Neural cell (in vitro differentiated cells): ENCODE data around the gene NUBPL. TPM values are rescaled to one million over a fixed set of nuclear protein-coding genes. Genes with fewer than 3 reads are reported as not detected.

ENCODE experiments used
- H2AFZ ChIP-seq: fragments of 200-600, 300-800 bp; sonication (generic), shearing (Covaris generic); 2 replicates; pipeline ENCODE4 v1.6.0; 2014; ENCODE audit warnings: low read depth, mild to moderate bottlenecking, antibody characterized with exemption, low read length, moderate library complexity
- H3F3A ChIP-seq: fragments of 200-600 bp; shearing (Covaris generic); 2 replicates; pipeline ENCODE4 v1.6.1; 2016; ENCODE audit warnings: mild to moderate bottlenecking, moderate library complexity, mixed read lengths, antibody characterized with exemption, low read length; ENCODE audit not compliant: insufficient read depth, poor library complexity, severe bottlenecking
- H3K27ac ChIP-seq: fragments of 200-600, 300-800 bp; sonication (generic), shearing (Covaris generic); 2 replicates; pipeline ENCODE4 v1.5.1; 2014; ENCODE audit warnings: mild to moderate bottlenecking, low read length, moderate library complexity
- H3K27me3 ChIP-seq: fragments of 300-800, 200-600 bp; sonication (generic), shearing (Covaris generic); 2 replicates; pipeline ENCODE4 v1.6.0; 2014; ENCODE audit warnings: mild to moderate bottlenecking, low read depth, low read length, moderate library complexity; ENCODE audit not compliant: insufficient read depth
- H3K36me3 ChIP-seq: fragments of 300-800, 200-600 bp; sonication (generic), shearing (Covaris generic); 2 replicates; pipeline ENCODE4 v1.5.1; 2014; ENCODE audit warnings: mild to moderate bottlenecking, antibody characterized with exemption, low read length, moderate library complexity; ENCODE audit not compliant: insufficient read depth
- H3K4me2 ChIP-seq: fragments of 300-800, 200-600 bp; sonication (generic), shearing (Covaris generic); 2 replicates; pipeline ENCODE4 v1.6.0; 2014; ENCODE audit warnings: mild to moderate bottlenecking, low read length
- H3K4me3 ChIP-seq: fragments of 300-800, 200-600 bp; sonication (generic), shearing (Covaris generic); 2 replicates; pipeline ENCODE4 v1.5.1; 2014; ENCODE audit warnings: mild to moderate bottlenecking, low read length, moderate library complexity
- H3K79me2 ChIP-seq: fragments of 200-600 bp; shearing (Covaris generic); replicated peaks from 2 replicates; pipeline ENCODE4 v1.6.0; 2014; ENCODE audit warnings: mild to moderate bottlenecking, low read length, moderate library complexity; ENCODE audit not compliant: insufficient read depth
- H3K9ac ChIP-seq: fragments of 300-800, 200-600 bp; sonication (generic), shearing (Covaris generic); 2 replicates; pipeline ENCODE4 v1.6.1; 2016; ENCODE audit warnings: mild to moderate bottlenecking, low read length, mixed read lengths
- H3K9me2 ChIP-seq: fragments of 200-600 bp; shearing (Covaris generic); 2 replicates; pipeline ENCODE4 v1.6.1; 2016; ENCODE audit warnings: mild to moderate bottlenecking, low read length, mixed read lengths; ENCODE audit not compliant: insufficient read depth
- H3K9me3 ChIP-seq: fragments of 200-600, 300-800 bp; sonication (generic), shearing (Covaris generic); 2 replicates; pipeline ENCODE4 v1.6.1; 2016; ENCODE audit warnings: mild to moderate bottlenecking, mixed run types, low read length, moderate library complexity, mixed read lengths
- H4K20me1 ChIP-seq: fragments of 200-600 bp; shearing (Covaris generic); 2 replicates; pipeline ENCODE4 v1.6.1; 2016; ENCODE audit warnings: mild to moderate bottlenecking, mixed run types; ENCODE audit not compliant: insufficient read depth
- CTCF ChIP-seq: fragments of 450-650 bp; IDR thresholded peaks from 2 replicates; pipeline ENCODE4 v1.5.1; 2014; ENCODE audit warnings: antibody characterized with exemption, mild to moderate bottlenecking, moderate library complexity; ENCODE audit not compliant: poor library complexity, severe bottlenecking
- EP300 ChIP-seq: fragments of 450-650 bp; conservative IDR thresholded peaks from 2 replicates; pipeline ENCODE4 v1.6.1; 2014; ENCODE audit warnings: antibody characterized with exemption, mild to moderate bottlenecking, moderate library complexity; ENCODE audit not compliant: poor library complexity, severe bottlenecking
- EZH2 ChIP-seq: fragments of 200-600, 300-800 bp; shearing (Covaris generic), sonication (generic); IDR thresholded peaks from 2 replicates; pipeline ENCODE4 v1.6.1; 2014; ENCODE audit warnings: antibody characterized with exemption, low read length, borderline replicate concordance, mild to moderate bottlenecking; ENCODE audit not compliant: insufficient read depth, poor library complexity, severe bottlenecking
- MXI1 ChIP-seq: fragments of 450-650 bp; conservative IDR thresholded peaks from 2 replicates; pipeline ENCODE4 v1.6.1; 2014; ENCODE audit warnings: antibody characterized with exemption, mild to moderate bottlenecking; ENCODE audit not compliant: poor library complexity, severe bottlenecking
- POLR2AphosphoS5 ChIP-seq: IDR thresholded peaks from 2 replicates; pipeline ENCODE4 v1.6.1; 2012
- RAD21 ChIP-seq: fragments of 450-650 bp; conservative IDR thresholded peaks from 2 replicates; pipeline ENCODE4 v1.6.1; 2014; ENCODE audit warnings: antibody characterized with exemption, mild to moderate bottlenecking, moderate library complexity
- SMC3 ChIP-seq: fragments of 450-650 bp; conservative IDR thresholded peaks from 2 replicates; pipeline ENCODE4 v1.6.1; 2014; ENCODE audit warnings: antibody characterized with exemption, mild to moderate bottlenecking, moderate library complexity; ENCODE audit not compliant: poor library complexity
- TAF1 ChIP-seq: IDR thresholded peaks from 2 replicates; pipeline ENCODE4 v1.6.1; 2012; ENCODE audit warnings: low read depth
- polyA plus RNA-seq: library from polyadenylated mRNA; depleted of rRNA; stranded (reverse); fragments of >200 nt; gene quantifications from 2 replicates; pipeline ENCODE4 v1.2.3, GENCODE V29; 2014
- TF ChIP-seq, protein P1 (sequence below): IDR thresholded peaks from 2 replicates; pipeline ENCODE4 v1.6.1; 2012; ENCODE audit warnings: borderline replicate concordance

Gene NUBPL
- polyA plus RNA-seq, 1 donor from 2014 or later = 3.1 TPM

DNA sequence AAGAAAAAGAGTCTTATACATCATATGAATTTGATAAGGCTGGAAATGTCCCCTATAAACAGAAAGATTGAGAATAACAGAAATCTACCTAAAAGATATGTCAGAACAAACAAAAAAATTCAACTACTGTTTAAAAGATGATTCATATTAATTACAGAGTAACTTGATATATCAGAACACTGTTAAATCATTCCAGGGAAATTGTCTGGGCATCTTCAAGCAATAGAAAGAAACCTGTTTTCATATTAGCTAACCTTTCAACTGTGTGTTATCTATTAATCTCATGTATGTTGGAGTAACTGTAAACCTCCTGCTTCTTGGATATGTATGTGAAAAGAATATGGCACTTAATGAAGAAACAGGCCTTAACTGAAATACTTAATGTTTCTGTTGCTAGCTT lies 96.7 kb downstream of the NUBPL start:
- Histone ChIP-seq H3K36me3 (no peaks in the 10 kb centered on the region), H3K9me3 (no peaks in the 10 kb centered on the region), H3K27me3 (no peaks in the 10 kb centered on the region), H2AFZ (no peak overlapping the region), H3K9me2 (no peaks in the 10 kb centered on the region), H3K4me3 (no peak overlapping the region), H4K20me1 (no peaks in the 10 kb centered on the region), H3K4me2 (no peak overlapping the region), H3K79me2 (no peaks in the 10 kb centered on the region), H3K27ac (no peak overlapping the region), H3K9ac (no peak overlapping the region), H3F3A (no peaks in the 10 kb centered on the region)
- no peak for TF ChIP-seq EZH2
- TF ChIP-seq TAF1 = no peak
- no peak for TF ChIP-seq SMC3
- TF ChIP-seq, protein P1, sequence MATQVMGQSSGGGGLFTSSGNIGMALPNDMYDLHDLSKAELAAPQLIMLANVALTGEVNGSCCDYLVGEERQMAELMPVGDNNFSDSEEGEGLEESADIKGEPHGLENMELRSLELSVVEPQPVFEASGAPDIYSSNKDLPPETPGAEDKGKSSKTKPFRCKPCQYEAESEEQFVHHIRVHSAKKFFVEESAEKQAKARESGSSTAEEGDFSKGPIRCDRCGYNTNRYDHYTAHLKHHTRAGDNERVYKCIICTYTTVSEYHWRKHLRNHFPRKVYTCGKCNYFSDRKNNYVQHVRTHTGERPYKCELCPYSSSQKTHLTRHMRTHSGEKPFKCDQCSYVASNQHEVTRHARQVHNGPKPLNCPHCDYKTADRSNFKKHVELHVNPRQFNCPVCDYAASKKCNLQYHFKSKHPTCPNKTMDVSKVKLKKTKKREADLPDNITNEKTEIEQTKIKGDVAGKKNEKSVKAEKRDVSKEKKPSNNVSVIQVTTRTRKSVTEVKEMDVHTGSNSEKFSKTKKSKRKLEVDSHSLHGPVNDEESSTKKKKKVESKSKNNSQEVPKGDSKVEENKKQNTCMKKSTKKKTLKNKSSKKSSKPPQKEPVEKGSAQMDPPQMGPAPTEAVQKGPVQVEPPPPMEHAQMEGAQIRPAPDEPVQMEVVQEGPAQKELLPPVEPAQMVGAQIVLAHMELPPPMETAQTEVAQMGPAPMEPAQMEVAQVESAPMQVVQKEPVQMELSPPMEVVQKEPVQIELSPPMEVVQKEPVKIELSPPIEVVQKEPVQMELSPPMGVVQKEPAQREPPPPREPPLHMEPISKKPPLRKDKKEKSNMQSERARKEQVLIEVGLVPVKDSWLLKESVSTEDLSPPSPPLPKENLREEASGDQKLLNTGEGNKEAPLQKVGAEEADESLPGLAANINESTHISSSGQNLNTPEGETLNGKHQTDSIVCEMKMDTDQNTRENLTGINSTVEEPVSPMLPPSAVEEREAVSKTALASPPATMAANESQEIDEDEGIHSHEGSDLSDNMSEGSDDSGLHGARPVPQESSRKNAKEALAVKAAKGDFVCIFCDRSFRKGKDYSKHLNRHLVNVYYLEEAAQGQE = no peak
- TF ChIP-seq POLR2AphosphoS5 = no peak

GRCh38 chr14:31659278-31659677 lies 98.1 kb downstream of the NUBPL start:
- Histone ChIP-seq H3K27me3 (no peaks in the 10 kb centered on the region), H4K20me1 (no peaks in the 10 kb centered on the region)
- TF ChIP-seq RAD21 = no peak
- TF ChIP-seq EP300 = no peak
- no peak for TF ChIP-seq POLR2AphosphoS5
- TF ChIP-seq CTCF = no peak
- no peak for TF ChIP-seq SMC3
- no peak for TF ChIP-seq MXI1
- TF ChIP-seq, protein P1 = no peak
- TF ChIP-seq TAF1 = no peak

More at GRCh38 chr14:31659278-31659677, 98.1 kb downstream of the NUBPL start:
- H3K9me2 ChIP-seq = no peaks in the 10 kb centered on the region
- H3K9ac ChIP-seq = no peak overlapping the region
- no peaks in the 10 kb centered on the region for H3K79me2 ChIP-seq
- no peak overlapping the region for H3K4me3 ChIP-seq
- no peak overlapping the region for H3K27ac ChIP-seq
- H2AFZ ChIP-seq = no peak overlapping the region
- no peaks in the 10 kb centered on the region for H3K9me3 ChIP-seq
- no peaks in the 10 kb centered on the region for H3F3A ChIP-seq
- no peaks in the 10 kb centered on the region for H3K36me3 ChIP-seq
- no peak overlapping the region for H3K4me2 ChIP-seq
